ENCODE results near the gene TTLL6.

DNA sequence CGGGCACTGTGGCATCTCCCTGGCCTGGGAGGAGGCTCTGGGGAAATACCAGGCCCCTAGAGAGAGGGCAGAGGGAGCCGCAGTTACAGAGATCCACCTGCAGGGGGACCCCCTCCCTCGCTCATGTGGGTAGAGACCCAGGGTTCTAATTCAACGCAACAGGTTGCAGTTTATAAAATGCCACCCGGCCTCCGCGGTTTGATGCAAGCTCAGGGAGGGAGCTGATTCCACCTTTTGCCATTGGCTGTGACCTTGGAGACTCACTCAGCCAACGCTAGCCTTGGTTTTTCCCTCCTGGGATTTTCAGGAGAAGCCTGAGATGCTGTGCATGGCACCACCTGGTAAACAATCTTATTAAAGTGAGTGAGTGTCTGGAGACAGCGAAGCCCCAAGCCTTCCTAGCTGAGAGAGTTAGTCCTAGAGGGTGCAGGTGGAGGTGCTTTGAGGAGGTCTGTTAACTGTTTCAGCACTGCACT lies 12.1 kb downstream of the TTLL6 start:
- TF ChIP-seq, protein P1, sequence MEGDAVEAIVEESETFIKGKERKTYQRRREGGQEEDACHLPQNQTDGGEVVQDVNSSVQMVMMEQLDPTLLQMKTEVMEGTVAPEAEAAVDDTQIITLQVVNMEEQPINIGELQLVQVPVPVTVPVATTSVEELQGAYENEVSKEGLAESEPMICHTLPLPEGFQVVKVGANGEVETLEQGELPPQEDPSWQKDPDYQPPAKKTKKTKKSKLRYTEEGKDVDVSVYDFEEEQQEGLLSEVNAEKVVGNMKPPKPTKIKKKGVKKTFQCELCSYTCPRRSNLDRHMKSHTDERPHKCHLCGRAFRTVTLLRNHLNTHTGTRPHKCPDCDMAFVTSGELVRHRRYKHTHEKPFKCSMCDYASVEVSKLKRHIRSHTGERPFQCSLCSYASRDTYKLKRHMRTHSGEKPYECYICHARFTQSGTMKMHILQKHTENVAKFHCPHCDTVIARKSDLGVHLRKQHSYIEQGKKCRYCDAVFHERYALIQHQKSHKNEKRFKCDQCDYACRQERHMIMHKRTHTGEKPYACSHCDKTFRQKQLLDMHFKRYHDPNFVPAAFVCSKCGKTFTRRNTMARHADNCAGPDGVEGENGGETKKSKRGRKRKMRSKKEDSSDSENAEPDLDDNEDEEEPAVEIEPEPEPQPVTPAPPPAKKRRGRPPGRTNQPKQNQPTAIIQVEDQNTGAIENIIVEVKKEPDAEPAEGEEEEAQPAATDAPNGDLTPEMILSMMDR (conservative IDR thresholded peaks at IDR 0.05; ENCODE audit: low read length) = peak; percentile 97
- no peak for TF ChIP-seq EZH2phosphoT487 (IDR thresholded peaks at IDR 0.05; ENCODE audit: borderline replicate concordance)

Measured in Loucy (cell line).